Fibroblast of lung (primary cell): Measurements from ENCODE around the gene RGS7.

ENCODE experiments used
- CTCF ChIP-seq, 2 donors: IDR thresholded peaks in 1 of 2; conservative IDR thresholded peaks in 1 of 2; 1 replicate in 1 of 2; 2 replicates in 1 of 2; pipeline ENCODE4 v1.5.1; 2011 to 2012; ENCODE audit warnings: low read length in 2 of 2, control low read depth in 1 of 2, inconsistent platforms in 1 of 2, low read depth in 1 of 2, mild to moderate bottlenecking in 1 of 2
- EZH2 ChIP-seq: IDR thresholded peaks from 2 replicates; pipeline ENCODE4 v1.5.1; 2012; ENCODE audit warnings: low read length, control low read depth, mild to moderate bottlenecking; ENCODE audit errors: missing control alignments

GRCh38 chr1:241217516-241217915 is 139.5 kb downstream of the RGS7 start:
- TF ChIP-seq CTCF (conservative IDR thresholded peaks at IDR 0.05 in 1 of 2, IDR thresholded peaks at IDR 0.05 in 1 of 2; ENCODE audit: low read depth in 1 of 2, low read length in 2 of 2) (no peak), EZH2 (no peak)
